DOHH2 (cell line): ENCODE data around the gene ARHGEF16.

Experiments used
- CTCF ChIP-seq: fragments of 200-600 bp; sonication (generic); IDR thresholded peaks from one replicate; pipeline ENCODE4 v1.5.1; 2014; ENCODE audit warnings: antibody characterized with exemption, mild to moderate bottlenecking, low read depth, low read length; ENCODE audit not compliant: poor library complexity, severe bottlenecking
- EZH2phosphoT487 ChIP-seq: fragments of 200-600 bp; sonication (generic); IDR thresholded peaks from 2 replicates; pipeline ENCODE4 v1.6.1; 2017; ENCODE audit warnings: borderline replicate concordance, mild to moderate bottlenecking, antibody characterized with exemption, low read length, moderate library complexity, mixed read lengths

GRCh38 chr1:3469104-3469848 lies 14.8 kb downstream of the ARHGEF16 start:
- TF ChIP-seq CTCF: no peak
- no peak for TF ChIP-seq EZH2phosphoT487
